Left ventricle myocardium superior (tissue), 1 donor: ENCODE results near the gene HLA-E. TPM values are rescaled to one million over a fixed set of nuclear protein-coding genes. Genes with fewer than 3 reads are reported as not detected.
"Not testable (repeated sequence)": the region's sequence is repeated elsewhere in the genome, so short reads cannot be mapped to it uniquely, and the experiment has no call there.

Experiments used
- ATAC-seq: fragments of 200-7000 bp; cut with Tn5 transposase; one replicate; pipeline ENCODE4 v1.9.1; 2020; ENCODE audit warnings: mild to moderate bottlenecking, moderate library complexity
- DNase-seq: peaks from one replicate; pipeline ENCODE4 v3.0.0-alpha.2; 2020
- intact Hi-C: fragments of 100-400 bp; cut with micrococcal nuclease; formaldehyde crosslinking; loops from one replicate; pipeline ENCODE4 v1.11.0; 2022
- total RNA-seq: library from RNA; stranded (reverse); fragmentation: NEBNext Ultra II Directional; extraction: Animal tissue kit (Norgen Biotek cat#: 25700); gene quantifications from one replicate; pipeline ENCODE4 v1.2.1, GENCODE V29; 2021
- donor health status: DM: no; HTN: yes; CAD: no; lungs with severe emphysema.

Gene HLA-E
- total RNA-seq, 1 donor from 2014 or later = 155 TPM

DNA sequence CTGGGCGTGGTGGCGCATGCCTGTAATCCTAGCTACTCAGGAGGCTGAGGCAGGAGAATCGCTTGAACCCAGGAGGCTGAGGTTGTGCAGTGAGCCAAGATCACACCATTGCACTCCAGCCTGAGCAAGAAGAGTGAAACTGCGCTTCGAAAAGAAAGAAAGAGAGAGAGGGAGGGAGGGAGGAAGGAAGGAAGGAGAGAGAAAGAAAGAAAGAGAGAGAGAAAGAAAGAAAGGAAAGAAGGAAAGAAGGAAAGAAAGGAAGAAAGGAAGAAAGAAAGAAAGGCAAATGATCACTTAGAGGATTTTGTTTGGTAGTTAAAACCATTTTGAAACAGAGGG, 7.9 kb downstream of the HLA-E start:
- ATAC-seq, intact Hi-C loops, DNase-seq: not testable (repeated sequence)

- intact Hi-C loops = no loop called here
- no peak for DNase-seq
- ATAC-seq = no peak
Observed at GRCh38 chr6:30497714-30498113, 8.4 kb downstream of the HLA-E start.

DNA sequence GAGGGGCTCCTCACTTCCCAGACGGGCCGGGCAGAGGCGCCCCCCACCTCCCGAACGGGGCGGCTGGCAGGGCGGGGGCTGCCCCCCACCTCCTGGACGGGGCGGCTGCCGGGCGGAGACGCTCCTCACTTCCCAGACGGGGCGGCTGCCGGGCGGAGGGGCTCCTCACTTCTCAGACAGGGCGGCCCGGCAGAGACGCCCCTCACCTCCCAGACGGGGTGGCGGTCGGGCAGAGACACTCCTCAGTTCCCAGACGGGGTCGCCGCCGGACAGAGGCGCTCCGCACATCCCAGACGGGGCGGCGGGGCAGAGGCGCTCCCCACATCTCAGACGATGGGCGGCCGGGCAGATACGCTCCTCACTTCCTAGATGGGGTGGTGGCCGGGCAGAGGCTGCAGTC, 9.4 kb downstream of the HLA-E start:
- intact Hi-C loops, DNase-seq, ATAC-seq: not testable (repeated sequence)

- DNase-seq (no peak), ATAC-seq (peak; percentile 55)
- intact Hi-C loops = no loop called here
Observed at GRCh38 chr6:30500421-30501355, 11.4 kb downstream of the HLA-E start.

GRCh38 chr6:30507849-30508827, 18.8 kb downstream of the HLA-E start:
- no peak for DNase-seq

GRCh38 chr6:30508890-30509736, 19.8 kb downstream of the HLA-E start:
- DNase-seq (no peak), ATAC-seq (no peak)
- intact Hi-C loops = no loop called here

More at GRCh38 chr6:30507849-30508827, 18.8 kb downstream of the HLA-E start:
- no peak for ATAC-seq
- intact Hi-C loops = no loop called here

DNA sequence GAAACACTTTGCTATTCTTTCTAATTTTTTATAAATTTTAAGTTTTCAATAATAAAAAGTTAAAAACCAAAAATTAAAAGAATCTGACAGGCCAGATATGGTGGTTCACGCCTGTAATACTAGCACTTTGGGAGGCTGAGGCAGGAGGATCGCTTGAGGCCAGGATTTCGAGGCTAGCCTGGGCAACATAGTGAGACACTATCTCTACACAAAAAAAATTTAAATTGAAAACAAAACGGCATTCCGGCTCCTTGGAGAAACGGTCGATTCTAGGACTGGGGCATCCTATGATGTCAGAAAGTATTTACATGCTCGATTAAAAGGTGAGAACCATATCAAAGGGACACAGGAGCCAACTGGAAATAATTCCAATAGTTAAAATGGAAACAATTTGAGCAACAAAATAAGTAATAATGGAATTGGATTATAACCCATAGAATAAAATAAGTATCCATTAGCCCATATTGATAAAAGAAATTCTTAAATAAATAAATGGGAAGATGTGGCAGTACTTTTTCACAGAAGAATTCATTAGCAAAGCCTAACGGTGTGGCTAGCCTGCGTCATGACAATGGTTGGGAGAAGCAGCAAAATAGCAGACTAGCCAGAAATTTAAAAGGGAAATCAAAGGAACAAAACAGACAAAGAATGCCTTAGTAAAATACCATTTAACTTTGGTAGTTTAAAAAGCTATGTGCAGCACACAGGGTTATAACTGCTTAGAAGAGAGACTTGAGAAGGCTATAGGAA, 21.3 kb downstream of the HLA-E start:
- DNase-seq (no peak), ATAC-seq (no peak)
- intact Hi-C loops = no loop called here

- ATAC-seq (no peak), DNase-seq (no peak)
- intact Hi-C loops = no loop called here
Observed at GRCh38 chr6:30511169-30511546, 21.8 kb downstream of the HLA-E start.

DNA sequence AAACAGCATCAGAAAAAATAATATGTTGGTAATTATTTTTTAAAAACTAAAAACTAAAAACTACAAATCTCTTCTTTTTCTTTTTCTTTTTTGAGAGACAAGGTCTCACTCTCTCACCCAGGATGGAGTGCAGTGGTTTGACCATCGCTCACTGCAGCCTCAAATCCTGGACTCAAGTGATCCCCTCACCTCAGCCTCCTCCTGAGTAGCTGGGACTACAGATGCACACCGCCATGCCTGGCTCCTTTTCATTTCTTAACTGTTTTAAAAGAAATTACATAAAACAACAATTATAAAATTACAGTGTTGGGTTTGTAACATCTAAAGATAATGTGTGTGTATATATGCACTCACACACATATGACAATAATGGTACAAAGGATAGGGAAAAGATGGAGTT, 24.1 kb downstream of the HLA-E start:
- intact Hi-C loops = no loop called here
- DNase-seq = no peak
- ATAC-seq = no peak

DNA sequence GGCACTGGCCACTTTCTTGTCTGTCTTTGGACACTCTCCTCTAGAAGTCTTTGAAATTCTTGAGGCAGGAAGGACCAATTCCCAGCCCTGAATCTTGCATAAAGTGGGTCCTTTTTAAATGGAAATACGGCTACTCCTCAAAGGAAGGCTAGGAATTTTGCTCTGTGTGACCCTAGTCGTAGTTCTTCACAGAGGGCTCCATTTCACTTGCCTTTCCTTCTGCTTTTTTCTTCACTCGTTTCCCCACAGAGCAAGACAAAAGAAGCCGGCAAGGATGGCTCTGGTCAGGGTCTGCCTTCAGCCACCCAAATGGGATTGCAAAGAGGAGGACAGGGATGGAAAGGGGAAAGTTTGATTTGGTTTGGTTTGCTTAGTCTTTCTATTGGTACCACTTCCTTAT, 25.8 kb downstream of the HLA-E start:
- ATAC-seq = no peak
- no peak for DNase-seq

DNA sequence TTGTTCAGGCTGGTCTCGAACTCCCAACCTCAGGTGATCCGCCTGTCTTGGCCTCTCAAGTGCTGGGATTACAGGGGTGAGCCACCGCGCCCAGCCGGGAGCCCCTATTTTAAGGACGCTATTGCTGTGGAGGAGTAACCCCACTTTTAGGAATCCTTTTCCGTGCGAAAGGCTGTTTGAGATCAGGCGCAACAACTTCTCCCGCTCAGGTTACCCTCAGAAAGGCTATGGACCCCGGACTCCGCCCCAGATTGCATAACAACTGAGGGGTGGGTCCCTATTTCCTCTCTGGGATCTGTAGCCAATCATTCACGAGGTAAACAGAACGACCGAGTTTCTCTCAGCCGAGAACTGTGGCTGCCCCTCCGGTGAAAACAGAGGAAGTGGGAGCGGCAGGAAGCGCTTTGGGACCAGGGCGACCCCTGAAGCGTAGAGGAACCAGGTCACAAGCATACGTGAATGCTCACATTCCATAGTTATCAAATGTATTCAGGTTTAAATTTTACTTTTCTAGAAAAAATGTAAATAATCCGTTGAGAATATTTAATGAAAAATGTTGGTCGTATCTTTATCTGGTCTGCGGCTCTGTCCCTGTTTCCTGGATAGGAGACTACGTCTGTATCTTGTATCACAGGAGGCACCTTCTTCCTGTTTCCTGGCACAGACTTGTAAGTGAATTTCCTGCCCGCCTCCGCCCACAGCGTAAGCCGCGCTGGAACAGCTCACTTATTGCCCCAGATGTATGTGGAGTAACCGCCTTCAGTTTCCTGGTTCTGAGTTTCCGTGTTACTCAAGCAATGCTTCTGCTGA, 26.8 kb downstream of the HLA-E start:
- intact Hi-C loops = no loop called here
- ATAC-seq = peak; percentile 98
- peak; percentile 88 for DNase-seq

More for the DNA sequence above, 25.8 kb downstream of the HLA-E start:
- intact Hi-C loops = no loop called here

GRCh38 chr6:30516754-30517076, 27.4 kb downstream of the HLA-E start:
- intact Hi-C loops, ATAC-seq, DNase-seq: not testable (repeated sequence)

GRCh38 chr6:30517767-30518504, 28.6 kb downstream of the HLA-E start:
- DNase-seq, ATAC-seq, intact Hi-C loops: not testable (repeated sequence)

- intact Hi-C loops, DNase-seq, ATAC-seq: not testable (repeated sequence)
Observed at GRCh38 chr6:30518505-30519145, 29.3 kb downstream of the HLA-E start.

GRCh38 chr6:30520522-30520921, 31.2 kb downstream of the HLA-E start:
- DNase-seq (no peak), ATAC-seq (no peak)
- intact Hi-C loops = no loop called here

DNA sequence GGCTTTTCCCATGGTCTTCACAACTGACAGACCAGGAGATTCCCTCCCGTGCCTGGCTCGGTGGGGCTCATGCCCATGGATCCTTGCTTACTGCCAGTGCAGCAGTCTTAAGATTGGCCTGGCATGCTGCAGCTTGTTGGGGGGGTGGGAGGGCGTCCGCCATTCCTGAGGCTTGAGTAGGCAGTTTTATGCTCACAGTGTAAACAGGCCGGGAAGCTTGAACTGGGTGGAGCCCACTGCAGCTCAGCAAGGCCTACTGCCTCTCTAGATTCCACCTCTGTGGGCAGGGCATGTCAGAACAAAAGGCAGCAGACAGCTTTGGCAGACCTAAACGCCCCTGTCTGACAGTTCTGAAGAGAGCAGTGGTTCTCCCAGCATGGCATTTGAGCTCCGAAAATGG, 31.8 kb downstream of the HLA-E start:
- DNase-seq, ATAC-seq, intact Hi-C loops: not testable (repeated sequence)
